HL-60/S4 treated with phorbol 12-myristate 13-acetate at 8.2 ng/mL for 4 days and 3 days (cell line): ENCODE measurements around the gene SEMA3F.

Experiments used
- in situ Hi-C: fragments of 300-500 bp; cut with MboI; formaldehyde crosslinking; loops from 2 replicates; pipeline ENCODE4 v1.15.0; 2022; ENCODE audit warnings: low sequenced_read_pairs

The SEMA3F gene

DNA sequence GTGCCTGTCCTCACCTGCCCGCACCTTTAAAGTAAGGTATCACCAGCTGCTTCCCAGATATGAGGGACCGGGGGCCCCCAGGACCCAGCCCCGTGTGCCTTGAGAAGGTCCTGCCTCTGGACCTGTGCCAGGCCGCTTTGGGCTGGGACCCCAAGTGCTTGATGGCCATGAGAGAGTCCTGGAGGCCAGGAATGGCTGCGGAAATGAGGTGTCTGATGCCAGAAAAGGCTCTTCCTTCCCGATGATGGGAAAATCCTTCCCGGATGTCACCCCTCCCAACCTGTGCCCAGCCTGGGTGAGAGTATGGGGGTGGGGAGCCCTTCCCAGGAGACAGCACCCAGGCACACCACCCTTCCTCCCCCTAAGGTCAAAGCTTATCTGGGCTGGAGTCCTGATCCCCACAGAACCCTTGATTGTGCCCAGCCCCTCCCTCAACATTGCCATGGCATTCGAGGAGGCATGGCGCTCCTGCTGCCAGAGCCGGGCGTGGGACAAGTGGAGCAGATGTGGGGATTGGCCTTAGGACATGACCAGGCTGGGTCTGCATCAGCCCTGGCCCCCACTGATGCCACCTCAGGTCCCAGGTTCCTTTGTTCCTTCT lies 14.2 kb downstream of the SEMA3F start:
- in situ Hi-C loops: no loop called here

DNA sequence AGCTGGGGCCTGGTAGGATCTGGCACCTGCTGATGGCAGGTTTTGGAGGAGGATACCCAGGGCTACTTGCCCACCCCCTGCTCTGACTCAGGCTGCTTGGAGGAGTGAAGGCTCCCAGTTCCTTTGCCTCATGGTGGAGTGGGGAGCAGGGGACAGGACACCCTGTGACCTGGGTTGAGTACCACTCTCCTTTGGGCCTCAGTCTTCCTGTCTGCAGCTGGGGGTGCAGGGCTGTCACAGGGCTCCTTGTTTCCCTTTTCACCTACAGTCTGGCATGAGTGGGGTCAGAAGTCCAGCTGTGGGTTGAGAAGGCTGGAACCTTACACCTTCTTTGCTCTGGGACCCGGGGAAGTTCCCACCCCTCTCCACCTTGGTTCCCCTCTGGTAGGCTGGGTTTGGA lies 14.7 kb downstream of the SEMA3F start:
- in situ Hi-C loops: no loop called here

DNA sequence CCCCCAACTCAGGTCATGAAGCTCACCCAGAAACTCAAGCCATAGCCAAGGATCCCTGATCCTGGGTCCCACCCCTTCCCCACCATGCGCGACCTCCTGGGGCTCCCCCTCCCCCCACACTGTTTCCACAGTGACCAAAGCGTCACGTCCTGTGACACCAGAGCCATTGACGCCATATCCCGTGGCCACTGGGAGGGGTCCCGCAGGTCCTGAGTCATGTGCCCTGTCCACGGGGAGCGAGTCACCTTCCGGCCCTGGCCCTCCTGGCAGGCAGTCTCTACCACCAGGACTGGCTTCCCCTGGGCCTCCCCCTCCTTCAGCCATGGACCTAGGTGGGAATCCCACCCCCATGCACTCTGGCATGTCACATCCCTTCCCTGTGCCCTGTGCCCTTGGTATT lies 15.6 kb downstream of the SEMA3F start:
- in situ Hi-C loops: no loop called here

DNA sequence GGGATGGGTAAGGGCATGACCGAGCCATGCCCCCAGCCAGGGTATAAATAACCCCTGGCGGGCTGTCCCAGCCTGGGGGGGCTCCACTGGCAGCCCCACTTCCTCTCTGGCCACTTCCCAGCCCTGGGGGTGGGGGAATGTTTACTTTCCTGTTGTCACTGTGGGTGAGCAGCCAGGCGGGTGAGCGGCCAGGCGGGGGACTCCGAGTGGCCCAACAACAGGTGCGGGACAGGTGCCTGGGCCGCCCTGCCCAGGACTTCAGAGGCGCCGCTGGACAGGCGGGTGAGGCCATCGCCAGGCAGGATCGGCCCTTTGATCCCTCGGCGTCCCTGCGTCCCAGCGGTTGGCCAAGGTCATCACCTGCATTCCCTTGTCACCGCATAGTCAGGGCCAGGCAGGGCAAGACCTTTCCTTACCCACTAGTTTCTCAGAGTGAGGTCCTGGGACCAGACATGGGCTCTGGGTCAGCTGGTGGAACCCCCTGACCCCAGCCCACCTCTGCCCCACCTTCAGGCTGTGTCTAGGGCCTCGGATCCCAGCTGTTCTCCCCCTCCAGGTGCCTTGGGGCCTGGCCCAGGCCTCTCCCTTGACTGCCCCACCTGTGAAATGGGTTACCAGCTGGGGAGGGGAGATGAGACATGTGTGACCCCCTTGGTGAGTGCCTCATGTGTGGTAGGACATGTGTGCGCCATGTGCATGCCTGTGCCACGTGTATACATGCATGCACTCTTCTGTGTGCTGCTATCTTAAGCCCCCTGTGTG lies 16.6 kb downstream of the SEMA3F start:
- in situ Hi-C loops: no loop called here

DNA sequence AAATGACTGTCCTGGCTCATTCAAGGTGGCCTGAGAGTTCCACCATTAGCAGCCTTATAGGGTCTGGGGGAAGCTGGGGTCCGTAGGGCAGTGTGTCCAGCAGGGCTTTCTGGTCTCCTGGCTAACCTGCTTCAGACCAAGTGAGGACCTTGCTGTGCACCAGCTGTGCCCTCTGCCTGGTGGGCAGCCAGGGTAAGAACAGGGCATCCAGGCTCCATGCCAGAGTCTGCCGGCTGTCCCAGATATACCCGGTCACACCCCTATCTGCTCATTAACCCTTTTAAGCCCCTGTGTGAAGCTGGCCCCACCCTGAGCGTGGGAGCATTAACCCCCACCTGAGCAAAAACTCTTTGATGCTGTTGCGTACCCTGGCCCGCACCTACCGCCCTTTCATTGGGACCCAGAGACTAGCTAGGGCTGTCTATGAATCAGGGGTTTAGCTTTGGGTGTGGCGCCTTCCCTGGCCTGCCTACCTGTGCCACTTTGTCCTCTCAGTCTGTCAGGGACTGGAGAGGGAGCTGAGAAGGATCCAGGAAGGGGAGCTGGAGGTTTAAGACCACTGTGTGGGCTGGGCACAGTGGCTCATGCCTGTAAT lies 17.6 kb downstream of the SEMA3F start:
- in situ Hi-C loops: no loop called here

DNA sequence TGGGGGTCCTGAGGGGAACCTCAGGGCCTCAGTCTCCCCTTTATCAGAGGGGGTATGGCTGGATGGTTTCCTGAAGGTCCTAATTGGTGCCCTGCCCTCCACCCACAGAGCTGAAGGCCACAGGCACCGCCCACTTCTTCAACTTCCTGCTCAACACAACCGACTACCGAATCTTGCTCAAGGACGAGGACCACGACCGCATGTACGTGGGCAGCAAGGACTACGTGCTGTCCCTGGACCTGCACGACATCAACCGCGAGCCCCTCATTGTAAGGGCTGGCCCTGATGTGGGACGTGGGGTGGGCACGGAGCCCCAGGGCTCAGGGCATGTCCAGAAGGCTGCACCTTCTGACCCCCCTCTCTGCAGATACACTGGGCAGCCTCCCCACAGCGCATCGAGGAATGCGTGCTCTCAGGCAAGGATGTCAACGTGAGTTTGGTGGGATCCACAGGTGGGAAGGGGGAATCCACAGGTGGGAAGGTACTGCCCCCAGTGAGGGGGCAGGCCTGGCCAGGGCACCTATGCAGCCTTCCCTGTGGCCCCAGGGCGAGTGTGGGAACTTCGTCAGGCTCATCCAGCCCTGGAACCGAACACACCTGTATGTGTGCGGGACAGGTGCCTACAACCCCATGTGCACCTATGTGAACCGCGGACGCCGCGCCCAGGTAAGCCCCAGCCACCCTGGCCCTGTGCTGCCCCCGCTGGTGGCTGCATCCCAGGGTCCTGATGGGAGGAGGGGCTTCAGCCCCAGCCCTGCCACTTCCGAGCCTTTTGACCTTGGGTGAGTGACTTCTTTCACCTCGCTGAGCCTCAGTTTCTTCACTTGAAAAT lies 18.8 kb downstream of the SEMA3F start:
- in situ Hi-C loops: no loop called here

DNA sequence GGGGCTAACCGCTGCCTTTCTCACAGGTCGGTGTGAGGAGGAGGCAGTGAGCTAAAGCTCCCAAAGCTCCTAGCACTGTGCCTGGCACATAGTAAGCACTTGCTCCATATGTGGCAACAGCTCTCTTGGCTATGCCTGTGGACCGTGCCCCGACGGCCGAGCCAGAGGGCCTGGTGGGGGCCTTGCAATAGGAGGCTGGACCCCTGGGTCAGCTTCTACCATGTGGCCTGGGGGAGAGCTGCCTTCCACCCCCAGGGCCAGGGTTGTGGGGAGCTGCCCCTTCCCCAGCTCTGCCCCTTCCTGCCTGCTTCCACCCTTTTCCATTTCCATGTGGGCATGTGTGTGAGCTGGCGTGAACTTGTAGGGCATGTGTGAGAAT lies 19.4 kb downstream of the SEMA3F start:
- in situ Hi-C loops: no loop called here

DNA sequence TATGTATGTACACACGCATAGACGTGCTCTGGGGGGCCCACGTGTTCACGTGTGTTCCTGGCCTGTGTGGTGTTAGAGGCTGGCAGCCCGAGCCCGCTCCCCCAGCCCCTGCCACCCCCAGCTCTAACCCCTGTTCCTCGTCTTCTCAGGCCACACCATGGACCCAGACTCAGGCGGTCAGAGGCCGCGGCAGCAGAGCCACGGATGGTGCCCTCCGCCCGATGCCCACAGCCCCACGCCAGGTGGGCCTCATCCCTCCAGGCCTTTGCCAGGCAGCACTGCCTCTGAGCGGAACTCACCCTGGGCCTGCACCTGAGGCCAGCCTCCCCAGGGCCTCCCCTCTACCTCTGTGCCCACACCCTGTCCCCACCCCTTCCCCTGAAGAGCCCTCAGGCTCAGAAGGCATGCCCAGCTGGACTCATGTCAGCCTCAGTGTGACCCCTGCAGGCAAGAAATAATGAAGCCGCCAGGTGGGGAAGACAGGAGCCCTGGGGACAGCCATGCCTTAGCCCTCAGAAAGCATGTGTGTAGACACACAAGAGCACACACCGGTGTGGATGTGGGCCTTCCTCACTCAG lies 19.9 kb downstream of the SEMA3F start:
- in situ Hi-C loops: no loop called here

DNA sequence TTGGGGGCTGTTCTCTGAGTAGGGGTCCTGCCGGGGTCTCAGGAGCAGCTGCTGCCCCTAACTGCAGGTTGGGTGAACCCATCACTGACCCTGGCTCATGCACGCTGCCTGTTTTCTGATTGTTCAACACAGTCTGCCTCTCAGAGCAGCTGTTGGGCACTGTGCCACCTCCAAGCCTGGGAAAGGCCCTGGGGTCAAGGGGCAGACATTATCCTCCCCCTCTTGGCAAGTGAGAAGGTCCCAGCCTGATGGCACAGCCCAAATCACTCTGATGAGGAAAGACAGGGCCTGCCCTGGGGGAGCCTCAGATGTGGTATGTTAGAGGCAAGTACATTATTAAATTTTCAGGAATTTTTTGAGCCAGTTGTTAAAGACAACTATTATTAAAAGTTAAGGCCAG lies 22.2 kb downstream of the SEMA3F start:
- in situ Hi-C loops: no loop called here

DNA sequence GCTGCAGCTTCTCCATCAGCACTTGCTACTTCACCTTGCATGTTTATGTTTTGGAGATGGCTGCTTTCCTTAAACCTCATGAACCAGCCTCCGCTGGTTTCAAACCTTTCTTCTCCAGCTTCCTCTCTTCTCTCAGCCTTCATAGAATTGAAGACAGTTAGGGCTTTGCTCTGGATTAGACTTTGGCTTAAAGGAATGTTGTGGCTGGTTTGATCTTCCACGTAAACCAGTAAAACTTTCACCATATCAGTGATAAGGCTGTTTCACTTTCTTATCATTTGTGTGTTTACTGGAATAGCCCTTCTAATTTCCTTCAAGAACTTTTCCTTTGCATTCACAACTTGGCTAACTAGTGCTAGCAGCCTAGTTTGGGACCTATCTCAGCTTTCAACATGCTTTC lies 24.6 kb downstream of the SEMA3F start:
- in situ Hi-C loops: no loop called here

DNA sequence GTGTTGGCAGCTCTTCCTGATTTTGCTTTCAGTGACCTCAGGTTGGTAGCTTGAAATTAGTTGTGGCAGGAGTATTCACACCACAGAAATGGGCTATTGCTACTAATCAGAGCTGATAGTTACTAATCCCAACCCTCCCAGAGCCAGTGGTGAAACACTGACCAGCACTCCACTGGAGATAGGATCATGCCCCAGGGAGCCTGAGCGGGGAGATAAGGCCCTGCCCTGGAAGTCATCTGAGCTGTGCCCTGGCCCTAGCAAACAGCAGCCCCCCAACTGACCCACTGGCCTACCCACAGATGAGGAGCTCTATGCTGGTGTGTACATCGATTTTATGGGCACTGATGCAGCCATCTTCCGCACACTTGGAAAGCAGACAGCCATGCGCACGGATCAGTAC lies 26.9 kb downstream of the SEMA3F start:
- in situ Hi-C loops: no loop called here

DNA sequence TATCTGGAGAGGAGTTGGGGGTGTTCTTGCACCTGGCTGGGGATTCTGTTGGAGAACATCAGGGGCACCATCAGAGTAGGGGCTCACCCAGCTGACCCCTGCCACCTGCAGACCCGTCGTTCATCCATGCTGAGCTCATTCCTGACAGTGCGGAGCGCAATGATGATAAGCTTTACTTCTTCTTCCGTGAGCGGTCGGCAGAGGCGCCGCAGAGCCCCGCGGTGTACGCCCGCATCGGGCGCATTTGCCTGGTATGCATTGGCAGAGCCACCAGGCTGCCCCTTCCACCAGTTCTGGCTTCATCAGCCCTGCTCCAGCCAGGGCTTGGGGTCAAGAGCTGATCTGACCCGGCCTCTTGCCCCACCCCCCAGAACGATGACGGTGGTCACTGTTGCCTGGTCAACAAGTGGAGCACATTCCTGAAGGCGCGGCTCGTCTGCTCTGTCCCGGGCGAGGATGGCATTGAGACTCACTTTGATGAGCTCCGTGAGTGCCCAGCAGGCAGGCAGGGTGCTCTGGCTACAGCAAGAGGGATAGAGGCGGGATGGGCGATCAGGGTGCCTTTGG lies 27.5 kb downstream of the SEMA3F start:
- in situ Hi-C loops: no loop called here

DNA sequence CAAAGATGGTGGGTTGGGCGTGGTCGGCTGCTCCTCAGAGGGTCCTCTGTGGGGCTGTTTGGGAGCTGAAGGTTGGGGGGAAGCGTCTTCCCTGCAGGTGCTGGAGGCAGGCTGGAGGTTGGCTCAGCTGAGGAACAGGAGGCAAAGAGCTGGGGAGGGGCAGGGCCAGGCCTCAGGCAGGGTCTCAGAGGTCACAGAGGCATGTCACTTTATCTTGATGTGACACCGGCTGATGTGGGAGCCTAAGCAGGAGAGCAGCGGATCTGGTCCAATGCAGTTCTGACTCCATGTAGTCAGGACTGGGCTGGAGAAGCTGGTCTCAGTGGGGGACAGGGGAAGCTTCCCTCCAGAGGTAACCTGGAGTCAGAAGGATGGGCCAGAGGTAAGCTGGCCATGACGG lies 28.6 kb downstream of the SEMA3F start:
- in situ Hi-C loops: no loop called here

DNA sequence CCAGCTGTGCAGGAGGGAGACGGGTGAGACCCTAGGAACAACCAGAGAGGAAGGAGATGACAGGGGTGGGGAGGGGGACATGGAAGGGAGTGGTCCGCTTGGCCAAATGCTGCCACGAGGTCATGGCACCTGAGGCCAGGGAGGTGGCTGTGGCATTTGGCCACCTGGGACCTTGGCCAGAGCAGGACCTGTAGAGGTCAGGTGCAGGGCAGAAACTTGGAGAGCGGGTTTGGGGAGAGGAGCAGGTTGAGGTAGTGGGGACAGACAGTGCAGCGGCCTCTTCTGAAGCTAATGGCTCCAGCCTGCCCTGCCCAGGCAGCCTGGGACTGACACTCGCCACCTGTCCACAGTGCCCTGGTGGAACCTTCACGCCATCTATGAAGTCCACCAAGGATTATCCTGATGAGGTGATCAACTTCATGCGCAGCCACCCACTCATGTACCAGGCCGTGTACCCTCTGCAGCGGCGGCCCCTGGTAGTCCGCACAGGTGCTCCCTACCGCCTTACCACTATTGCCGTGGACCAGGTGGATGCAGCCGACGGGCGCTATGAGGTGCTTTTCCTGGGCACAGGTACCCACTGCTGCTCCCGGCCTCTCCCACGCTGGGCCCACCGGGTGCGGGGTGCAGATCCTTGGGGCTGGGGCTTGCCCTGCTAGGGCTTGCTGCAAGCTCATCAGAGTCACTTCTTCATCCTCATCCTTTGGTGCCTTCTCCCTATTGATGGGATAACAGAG lies 29.3 kb downstream of the SEMA3F start:
- in situ Hi-C loops: no loop called here

DNA sequence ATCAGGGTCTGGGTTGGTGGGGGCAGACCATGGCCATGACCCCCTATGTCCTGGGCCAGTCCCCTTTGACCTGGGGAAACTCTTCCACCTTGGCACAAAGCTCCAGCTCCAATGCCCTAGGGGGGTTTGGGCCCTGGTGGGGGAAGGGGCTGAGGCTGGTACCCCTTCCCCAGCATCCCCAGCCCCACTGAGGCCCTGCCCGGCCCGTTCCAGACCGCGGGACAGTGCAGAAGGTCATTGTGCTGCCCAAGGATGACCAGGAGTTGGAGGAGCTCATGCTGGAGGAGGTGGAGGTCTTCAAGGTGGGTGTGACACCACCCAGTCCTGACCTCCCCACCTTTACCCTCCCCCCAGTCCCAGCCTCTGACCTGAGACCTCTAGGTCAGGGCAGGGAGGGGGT lies 30.1 kb downstream of the SEMA3F start:
- in situ Hi-C loops: no loop called here

DNA sequence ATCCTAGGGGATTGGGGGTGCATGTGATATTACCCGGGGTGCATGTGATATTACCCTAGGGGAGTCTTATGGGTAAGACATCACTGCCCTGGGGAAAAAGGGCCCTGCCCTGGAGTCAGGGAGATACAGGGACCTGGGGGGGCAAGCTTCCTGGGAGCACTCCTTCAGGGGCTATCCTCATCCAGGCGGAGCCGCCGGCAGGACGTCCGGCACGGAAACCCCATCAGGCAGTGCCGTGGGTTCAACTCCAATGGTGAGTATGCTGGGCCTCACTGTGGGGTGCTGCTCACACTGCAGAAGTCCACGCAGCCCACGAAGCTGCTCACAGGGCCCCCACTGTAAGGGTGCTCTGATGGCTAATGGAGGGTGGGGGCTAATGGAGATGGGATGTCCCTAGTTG lies 31.0 kb downstream of the SEMA3F start:
- in situ Hi-C loops: no loop called here

DNA sequence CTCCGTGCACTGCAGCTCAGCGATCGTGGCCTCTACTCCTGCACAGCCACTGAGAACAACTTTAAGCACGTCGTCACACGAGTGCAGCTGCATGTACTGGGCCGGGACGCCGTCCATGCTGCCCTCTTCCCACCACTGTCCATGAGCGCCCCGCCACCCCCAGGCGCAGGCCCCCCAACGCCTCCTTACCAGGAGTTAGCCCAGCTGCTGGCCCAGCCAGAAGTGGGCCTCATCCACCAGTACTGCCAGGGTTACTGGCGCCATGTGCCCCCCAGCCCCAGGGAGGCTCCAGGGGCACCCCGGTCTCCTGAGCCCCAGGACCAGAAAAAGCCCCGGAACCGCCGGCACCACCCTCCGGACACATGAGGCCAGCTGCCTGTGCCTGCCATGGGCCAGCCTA lies 32.6 kb downstream of the SEMA3F start:
- in situ Hi-C loops: no loop called here

DNA sequence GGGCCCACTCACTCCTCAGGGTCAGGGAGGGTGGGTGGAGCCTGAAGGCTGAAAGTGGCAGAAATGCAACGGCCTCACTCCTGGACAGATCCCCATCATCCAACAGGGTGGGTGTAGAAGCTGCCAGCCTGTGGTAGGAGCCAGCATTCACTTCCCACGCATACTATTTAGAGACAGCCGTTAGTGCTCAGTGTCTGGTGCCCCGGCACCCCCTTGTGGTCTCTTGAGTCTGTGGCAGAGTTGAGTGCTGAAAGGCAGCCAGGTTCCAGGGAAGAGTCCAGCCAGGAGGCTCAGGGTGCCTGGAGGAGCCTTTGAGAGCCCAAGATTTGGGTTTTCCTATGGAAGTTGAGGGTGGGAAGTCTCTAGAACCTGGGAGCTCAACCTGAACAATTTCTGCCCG lies 34.1 kb downstream of the SEMA3F start:
- in situ Hi-C loops: no loop called here

DNA sequence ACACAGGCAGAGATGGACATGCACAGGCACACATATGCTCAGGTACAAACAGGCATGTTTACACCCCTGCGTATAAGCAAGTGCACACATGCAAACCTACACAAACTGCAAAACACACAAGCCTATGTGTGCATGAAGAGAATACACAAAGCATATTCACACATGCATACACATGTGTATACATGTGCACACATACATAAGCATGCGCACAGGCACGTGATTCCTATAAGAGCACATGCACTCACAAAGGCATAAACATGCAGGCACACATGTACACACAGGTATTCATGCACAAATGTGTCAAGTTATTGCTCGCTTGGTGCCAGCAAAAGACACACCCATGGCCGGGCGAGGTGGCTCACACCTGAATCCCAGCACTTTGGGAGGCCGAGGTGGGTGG lies 34.9 kb downstream of the SEMA3F start:
- in situ Hi-C loops: no loop called here

DNA sequence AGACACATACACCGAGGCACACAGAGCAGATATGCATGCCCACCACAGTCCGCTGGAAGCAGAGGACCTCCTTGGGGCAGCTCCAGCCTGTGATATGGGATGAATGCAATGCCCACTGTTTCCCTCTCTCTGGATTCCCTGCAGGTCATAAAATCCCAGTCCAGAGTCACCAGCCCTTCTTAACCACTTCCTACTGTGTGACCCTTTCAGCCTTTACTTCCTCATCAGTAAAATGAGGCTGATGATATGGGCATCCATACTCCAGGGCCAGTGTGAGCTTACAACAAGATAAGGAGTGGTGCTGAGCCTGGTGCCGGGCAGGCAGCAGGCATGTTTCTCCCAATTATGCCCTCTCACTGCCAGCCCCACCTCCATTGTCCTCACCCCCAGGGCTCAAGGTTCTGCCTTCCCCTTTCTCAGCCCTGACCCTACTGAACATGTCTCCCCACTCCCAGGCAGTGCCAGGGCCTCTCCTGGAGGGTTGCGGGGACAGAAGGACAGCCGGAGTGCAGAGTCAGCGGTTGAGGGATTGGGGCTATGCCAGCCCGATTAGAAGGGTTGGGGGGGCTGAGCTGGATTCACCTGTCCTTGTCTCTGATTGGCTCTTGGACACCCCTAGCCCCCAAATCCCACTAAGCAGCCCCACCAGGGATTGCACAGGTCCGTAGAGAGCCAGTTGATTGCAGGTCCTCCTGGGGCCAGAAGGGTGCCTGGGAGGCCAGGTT lies 36.0 kb downstream of the SEMA3F start, which contains the start of gene GNAT1:
Gene GNAT1 (plus strand): TSS at position 675 of the 725 bp plus-strand sequence. CDS start 116 bp downstream, outside the sequence.
- in situ Hi-C loops: no loop called here
